ENCODE results near the gene MACROD1.

The MACROD1 gene

GRCh38 chr11:64008914-64009633 is 156.8 kb downstream of the MACROD1 start:
- Mint-ChIP-seq H3K27me3 (ENCODE audit: low read depth) (peaks cover 39% of the 10 kb centered on the region), H3K27ac (peak overlapping the region in 1 of 3 experiments; percentile 31), H3K9me3 (no peaks in the 10 kb centered on the region)

GRCh38 chr11:64008283-64008913 is 157.5 kb downstream of the MACROD1 start:
- Mint-ChIP-seq H3K9me3 (no peaks in the 10 kb centered on the region), H3K4me1 (peaks cover 36% of the 10 kb centered on the region)

More at GRCh38 chr11:64008914-64009633, 156.8 kb downstream of the MACROD1 start:
- no peaks in the 10 kb centered on the region for H3K36me3 Mint-ChIP-seq (ENCODE audit: low read depth)
- TF ChIP-seq, protein P1, sequence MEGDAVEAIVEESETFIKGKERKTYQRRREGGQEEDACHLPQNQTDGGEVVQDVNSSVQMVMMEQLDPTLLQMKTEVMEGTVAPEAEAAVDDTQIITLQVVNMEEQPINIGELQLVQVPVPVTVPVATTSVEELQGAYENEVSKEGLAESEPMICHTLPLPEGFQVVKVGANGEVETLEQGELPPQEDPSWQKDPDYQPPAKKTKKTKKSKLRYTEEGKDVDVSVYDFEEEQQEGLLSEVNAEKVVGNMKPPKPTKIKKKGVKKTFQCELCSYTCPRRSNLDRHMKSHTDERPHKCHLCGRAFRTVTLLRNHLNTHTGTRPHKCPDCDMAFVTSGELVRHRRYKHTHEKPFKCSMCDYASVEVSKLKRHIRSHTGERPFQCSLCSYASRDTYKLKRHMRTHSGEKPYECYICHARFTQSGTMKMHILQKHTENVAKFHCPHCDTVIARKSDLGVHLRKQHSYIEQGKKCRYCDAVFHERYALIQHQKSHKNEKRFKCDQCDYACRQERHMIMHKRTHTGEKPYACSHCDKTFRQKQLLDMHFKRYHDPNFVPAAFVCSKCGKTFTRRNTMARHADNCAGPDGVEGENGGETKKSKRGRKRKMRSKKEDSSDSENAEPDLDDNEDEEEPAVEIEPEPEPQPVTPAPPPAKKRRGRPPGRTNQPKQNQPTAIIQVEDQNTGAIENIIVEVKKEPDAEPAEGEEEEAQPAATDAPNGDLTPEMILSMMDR (IDR thresholded peaks at IDR 0.05; ENCODE audit: unreplicated experiment in 3 of 3) = no peak
- H3K4me3 Mint-ChIP-seq = no peak overlapping the region
- H3K4me1 Mint-ChIP-seq = peaks cover 29% of the 10 kb centered on the region

GRCh38 chr11:64007629-64008282 is 158.2 kb downstream of the MACROD1 start:
- H3K4me3 Mint-ChIP-seq = peak overlapping the region; percentile 5 to 77 (median 66)

More at GRCh38 chr11:64008283-64008913, 157.5 kb downstream of the MACROD1 start:
- TF ChIP-seq, protein P1 (IDR thresholded peaks at IDR 0.05; ENCODE audit: unreplicated experiment in 3 of 3) = no peak
- H3K27me3 Mint-ChIP-seq (ENCODE audit: low read depth) = peaks cover 41% of the 10 kb centered on the region
- H3K36me3 Mint-ChIP-seq (ENCODE audit: low read depth) = no peaks in the 10 kb centered on the region
- H3K27ac Mint-ChIP-seq = peak overlapping the region in 2 of 3 experiments; percentile 44 to 72
- peak overlapping the region in 1 of 3 experiments; percentile 77 for H3K4me3 Mint-ChIP-seq

GRCh38 chr11:64007160-64007628 is 158.7 kb downstream of the MACROD1 start:
- Mint-ChIP-seq H3K9me3 (no peaks in the 10 kb centered on the region), H3K27me3 (ENCODE audit: low read depth) (peaks cover 45% of the 10 kb centered on the region), H3K27ac (peak overlapping the region in 1 of 3 experiments; percentile 33), H3K36me3 (ENCODE audit: low read depth) (no peaks in the 10 kb centered on the region), H3K4me3 (peak overlapping the region; percentile 67 to 77 (median 72)), H3K4me1 (peaks cover 45% of the 10 kb centered on the region)
- TF ChIP-seq, protein P1 (IDR thresholded peaks at IDR 0.05; ENCODE audit: unreplicated experiment in 3 of 3) = no peak

More at GRCh38 chr11:64007629-64008282, 158.2 kb downstream of the MACROD1 start:
- Mint-ChIP-seq H3K27me3 (ENCODE audit: low read depth) (peaks cover 45% of the 10 kb centered on the region), H3K4me1 (peaks cover 42% of the 10 kb centered on the region), H3K9me3 (no peaks in the 10 kb centered on the region), H3K27ac (peak overlapping the region in 2 of 3 experiments; percentile 44 to 72), H3K36me3 (ENCODE audit: low read depth) (no peaks in the 10 kb centered on the region)
- TF ChIP-seq, protein P1 (IDR thresholded peaks at IDR 0.05; ENCODE audit: unreplicated experiment in 3 of 3) = peak; percentile 40 to 46 (median 40)

DNA sequence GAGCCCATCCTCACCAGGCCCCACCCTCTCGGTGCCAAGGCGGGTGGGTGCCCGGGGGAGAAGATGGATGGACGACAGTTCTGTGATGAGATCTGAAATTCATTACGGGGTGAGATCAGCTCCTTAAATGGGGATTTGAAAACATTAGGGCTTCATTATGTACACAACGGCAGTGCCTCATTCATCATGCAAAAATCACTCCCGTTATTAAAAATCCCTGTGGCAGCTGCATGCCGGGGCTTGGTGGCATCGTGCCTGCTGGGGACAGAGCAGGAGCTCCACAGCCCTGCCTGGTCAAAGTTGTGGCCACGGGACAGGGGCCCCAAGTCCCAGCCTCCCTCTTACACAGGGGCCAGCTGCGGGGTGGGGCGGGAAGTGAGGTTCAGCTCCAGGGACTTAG is 159.5 kb downstream of the MACROD1 start:
- Mint-ChIP-seq H3K4me1 (peaks cover 53% of the 10 kb centered on the region), H3K27ac (no peak overlapping the region), H3K27me3 (ENCODE audit: low read depth) (peaks cover 40% of the 10 kb centered on the region), H3K4me3 (no peak overlapping the region), H3K9me3 (no peaks in the 10 kb centered on the region), H3K36me3 (ENCODE audit: low read depth) (no peaks in the 10 kb centered on the region)
- TF ChIP-seq, protein P1 (IDR thresholded peaks at IDR 0.05; ENCODE audit: unreplicated experiment in 3 of 3) = no peak

All from nephron (organoid).